ENCODE measurements around the gene PCGF3.
"Not testable (repeated sequence)": the region's sequence is repeated elsewhere in the genome, so short reads cannot be mapped to it uniquely, and the experiment has no call there.

Gene PCGF3

GRCh38 chr4:704198-704891 is 1.3 kb upstream of the PCGF3 start:
- DNase-seq (ENCODE audit: low read depth in 2 of 2), result no peak

DNA sequence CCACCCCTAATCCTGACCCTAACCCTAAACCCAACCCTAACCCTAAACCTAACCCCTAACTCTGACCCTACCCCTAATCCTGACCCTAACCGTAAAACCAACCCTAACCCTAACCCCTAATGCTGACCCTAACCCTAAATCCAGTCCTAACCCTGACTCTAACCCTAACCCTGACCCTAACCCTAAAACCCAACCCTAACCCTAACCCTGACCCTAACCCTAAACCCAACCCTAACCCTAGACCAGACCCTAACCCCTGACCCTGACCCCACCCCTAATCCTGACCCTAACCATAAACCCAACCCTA is 708 bp upstream of the PCGF3 start:
- no peak for DNase-seq (ENCODE audit: low read depth in 2 of 2)

GRCh38 chr4:706083-706633 is 526 bp downstream of the PCGF3 start:
- not testable (repeated sequence) for DNase-seq (ENCODE audit: low read depth in 2 of 2)

GRCh38 chr4:706834-707598 is 1.4 kb downstream of the PCGF3 start:
- no peak for DNase-seq (ENCODE audit: low read depth in 2 of 2)

GRCh38 chr4:707929-708630 is 2.4 kb downstream of the PCGF3 start:
- DNase-seq (ENCODE audit: low read depth in 2 of 2), result no peak

DNA sequence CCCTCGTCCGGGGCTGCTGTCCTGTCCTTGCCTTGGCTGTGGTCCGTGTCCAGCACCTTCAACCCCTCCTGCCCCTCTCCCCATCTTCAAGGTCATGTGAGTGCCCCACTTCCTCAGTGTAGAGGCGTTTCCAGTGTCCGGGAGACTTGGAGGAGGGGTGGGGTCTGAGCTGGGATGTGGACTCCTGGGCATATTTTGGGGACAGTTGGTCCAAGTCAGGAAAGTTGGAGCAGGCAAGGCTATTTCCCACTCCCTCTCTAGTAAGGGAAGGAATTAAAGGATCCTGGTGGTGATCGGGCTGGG is 3.0 kb downstream of the PCGF3 start:
- DNase-seq (ENCODE audit: low read depth in 2 of 2), result no peak

- DNase-seq (ENCODE audit: low read depth in 2 of 2), result no peak
These were observed 3.7 kb downstream of the PCGF3 start for GRCh38 chr4:709348-709747.

DNA sequence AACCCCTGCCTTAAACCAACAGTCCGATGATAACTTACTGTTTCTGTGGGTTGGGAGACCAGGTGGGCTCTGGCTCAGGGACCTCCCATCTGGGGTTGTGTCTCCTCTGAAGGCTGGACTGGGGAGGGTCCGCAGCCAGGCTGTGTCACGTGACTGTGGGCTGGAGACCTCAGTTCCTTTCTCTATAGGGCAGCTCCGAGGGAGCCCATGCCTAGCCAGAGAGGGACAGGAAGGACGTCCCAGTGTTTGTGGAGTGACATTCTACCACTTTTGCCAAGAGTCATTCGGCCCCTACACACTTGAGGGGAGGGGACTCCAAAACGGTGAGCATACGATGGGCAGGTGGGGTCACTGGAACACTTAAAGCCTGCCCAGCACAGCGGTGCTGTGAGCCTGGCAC is 4.5 kb downstream of the PCGF3 start:
- no peak for DNase-seq (ENCODE audit: low read depth in 2 of 2)

DNA sequence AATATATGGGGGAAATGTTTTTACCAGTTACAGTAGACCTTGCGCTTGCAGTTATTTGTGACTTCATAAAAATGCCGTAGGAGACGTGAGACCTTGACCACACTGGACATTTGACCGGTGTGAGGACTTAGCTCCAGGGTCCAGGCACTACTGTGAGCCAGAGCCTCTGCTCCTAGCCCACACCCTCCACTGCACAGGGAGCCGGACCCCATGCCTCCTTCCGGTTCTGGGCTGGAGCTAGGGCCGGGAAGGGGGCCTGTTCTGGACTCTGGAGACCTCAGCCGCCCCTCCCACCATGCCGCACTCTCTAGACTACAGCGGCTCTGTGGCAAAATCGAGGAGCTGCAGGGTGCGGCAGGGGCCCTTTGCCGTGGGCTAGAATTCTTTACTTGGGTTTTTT is 5.3 kb downstream of the PCGF3 start:
- no peak for DNase-seq (ENCODE audit: low read depth in 2 of 2)

- DNase-seq (ENCODE audit: low read depth in 2 of 2), result no peak
These were observed 6.5 kb downstream of the PCGF3 start for GRCh38 chr4:712093-712492.

DNA sequence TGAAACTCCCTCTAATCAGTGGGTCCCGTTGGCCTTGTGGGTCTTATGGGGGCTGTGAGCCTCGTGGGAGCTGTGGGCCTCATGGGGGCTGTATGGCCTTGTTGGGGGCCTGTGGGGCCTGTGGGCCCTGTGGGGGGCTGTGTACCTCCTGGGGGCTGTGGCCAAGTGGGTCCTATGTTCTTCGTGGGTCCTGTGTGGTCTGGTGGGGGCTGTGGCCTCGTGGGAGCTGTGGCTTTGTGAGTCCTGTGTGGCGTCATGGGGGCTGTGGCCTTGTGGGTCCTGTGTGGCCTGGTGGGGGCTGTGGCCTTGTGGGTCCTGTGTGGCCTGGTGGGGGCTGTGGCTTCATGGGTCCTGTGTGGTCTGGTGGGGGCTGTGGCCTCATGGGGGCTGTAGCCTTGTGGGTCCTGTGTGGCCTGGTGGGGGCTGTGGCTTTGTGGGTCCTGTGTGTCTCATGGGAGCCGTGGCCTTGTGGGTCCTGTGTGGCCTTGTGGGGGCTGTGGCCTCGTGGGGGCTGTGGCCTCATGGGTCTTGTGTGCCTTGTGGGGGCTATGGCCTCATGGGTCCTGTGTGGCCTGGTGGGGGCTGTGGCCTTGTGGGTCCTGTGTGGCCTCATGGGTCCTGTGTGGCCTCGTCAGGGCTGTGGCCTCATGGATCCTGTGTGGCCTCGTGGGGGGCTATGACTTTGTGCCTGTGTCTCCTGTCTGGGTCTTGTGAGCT is 7.4 kb downstream of the PCGF3 start:
- no peak for DNase-seq (ENCODE audit: low read depth in 2 of 2)

DNA sequence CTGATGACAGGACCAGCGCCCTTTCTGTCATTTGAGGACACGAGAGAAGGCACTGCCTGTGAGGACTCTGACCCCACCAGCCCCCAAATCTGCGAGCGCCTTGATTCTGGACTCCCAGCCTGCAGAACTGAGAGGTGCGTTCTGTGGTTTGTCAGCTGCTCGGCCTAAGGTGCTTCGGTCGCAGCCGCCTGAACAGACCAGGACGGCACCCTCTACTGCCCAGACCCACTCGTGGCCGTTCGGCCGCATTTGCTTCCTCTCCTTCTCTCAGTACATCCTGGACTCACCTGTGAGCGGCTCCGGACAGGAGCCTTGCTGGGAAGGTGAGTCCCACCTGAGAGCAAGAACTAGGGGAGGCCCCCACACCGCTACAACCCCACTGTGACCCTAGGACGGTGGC is 8.5 kb downstream of the PCGF3 start:
- no peak for DNase-seq (ENCODE audit: low read depth in 2 of 2)

- no peak for DNase-seq (ENCODE audit: low read depth in 2 of 2)
These were observed 12.1 kb downstream of the PCGF3 start for GRCh38 chr4:717601-718320.

DNA sequence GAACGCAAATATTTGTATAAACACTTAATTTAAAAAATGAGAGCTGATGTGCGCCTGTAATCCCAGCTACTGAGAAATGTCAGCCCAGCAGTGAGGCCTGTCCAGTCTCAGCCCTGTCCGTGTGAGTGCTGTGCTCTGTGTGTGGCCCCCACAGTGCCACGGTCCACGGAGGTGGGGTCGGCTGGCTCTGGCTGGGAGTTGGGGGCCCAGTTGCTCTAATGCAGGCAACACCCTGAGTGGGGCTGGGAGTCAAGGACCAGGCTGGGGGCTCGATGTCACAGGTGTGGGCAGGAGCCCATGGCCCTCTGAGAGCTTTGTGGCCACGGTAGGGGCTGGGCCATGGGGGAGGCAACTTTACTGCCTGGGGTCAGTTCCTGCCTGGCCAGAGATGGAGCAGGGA is 12.8 kb downstream of the PCGF3 start:
- DNase-seq (ENCODE audit: low read depth in 2 of 2), result no peak

DNA sequence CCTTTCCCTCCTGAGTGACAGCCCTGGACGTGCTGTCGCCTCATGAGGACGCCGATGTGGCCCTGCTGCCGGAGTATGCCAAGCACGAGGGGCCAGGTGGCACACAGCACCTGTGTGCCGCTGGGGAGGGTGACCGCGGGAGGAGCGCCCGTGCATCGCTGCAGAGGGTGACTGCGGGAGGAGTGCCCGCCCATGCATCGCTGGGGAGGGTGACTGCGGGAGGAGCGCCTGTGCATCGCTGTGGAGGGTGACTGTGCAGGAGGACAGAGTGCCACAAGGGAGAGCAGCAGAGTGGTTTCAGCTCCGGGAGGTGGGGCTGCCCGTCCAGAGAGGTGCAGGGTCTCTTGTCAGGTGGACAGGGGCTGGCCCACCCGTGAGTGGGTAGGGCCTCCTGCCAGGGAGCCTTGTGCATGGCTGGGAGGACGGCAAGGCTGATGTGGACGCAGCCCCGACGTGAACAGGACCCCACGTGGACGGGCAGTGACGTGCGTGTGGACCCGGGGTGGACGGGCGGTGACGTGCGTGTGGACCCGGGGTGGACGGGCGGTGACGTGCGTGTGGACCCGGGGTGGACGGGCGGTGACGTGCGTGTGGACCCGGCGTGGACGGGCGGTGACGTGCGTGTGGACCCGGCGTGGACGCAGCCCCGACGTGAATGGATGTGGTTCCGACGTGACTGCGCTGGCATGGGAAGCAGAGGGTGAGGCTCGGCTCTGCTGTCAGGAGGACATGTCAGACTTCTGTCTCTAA is 14.7 kb downstream of the PCGF3 start:
- DNase-seq (ENCODE audit: low read depth in 2 of 2), result no peak

DNA sequence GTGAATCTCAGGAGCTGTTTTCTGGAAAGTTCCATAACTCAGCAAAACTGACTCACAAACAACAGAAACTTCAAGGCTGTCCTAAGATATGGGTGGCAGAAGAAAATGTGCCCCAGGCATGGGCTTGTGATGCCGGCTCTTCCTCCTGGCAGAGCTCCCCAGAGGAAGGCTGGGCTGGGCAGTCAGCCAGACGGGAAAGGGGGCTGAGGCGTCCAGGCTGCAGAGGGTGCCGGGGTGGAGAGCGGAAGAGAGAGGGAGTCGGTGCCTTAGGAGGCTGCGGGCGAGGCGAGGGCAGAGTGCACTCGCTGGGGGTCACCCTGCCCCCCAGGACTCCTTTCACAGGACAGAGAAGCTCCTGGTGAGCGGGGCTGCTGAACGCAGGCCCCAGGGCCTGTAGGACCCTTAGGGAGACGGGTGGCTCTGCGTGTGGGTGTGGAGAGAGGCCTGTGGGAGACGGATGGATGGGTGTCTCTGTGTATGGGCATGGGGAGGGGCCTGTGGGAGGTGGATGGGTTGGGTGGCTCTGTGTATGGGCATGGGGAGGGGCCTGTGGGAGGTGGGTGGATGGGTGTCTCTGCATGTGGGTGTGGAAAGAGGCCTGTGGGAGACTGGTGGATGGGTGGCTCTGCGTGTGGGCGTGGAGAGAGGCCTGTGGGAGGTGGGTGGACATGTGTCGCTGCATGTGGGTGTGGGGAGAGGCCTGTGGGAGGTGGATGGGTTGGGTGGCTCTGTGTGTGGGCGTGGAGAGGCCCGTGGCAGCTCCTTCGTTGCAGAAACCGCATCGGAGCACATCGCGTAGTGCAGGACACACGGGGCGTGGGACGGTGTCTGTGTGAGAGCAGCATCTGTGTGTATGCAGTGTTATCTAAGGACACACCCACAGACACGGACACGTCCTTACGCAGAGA is 15.9 kb downstream of the PCGF3 start:
- DNase-seq (ENCODE audit: low read depth in 2 of 2), result no peak

DNA sequence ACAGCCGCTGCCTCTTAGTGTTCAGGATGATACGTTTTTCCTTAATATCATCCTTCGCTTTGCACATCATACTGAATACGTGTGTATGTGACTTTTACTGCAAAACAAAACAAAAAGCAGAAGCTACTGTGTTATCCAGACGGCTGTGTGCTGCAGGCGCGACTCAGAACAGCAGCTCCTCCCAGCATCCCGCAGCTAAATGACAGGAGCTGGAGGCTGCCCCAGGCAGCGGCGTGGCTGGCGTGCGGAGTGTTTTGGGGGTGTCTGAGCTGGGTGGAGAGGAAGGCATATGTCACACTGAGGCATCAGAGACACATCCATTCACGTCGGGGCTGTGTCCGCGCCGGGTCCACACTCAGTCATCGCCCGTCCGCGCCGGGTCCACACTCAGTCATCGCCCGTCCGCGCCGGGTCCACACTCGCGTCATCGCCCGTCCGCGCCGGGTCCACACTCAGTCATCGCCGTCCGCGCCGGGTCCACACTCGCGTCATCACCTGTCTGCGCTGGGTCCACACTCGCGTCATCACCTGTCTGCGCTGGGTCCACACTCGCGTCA is 16.6 kb downstream of the PCGF3 start:
- DNase-seq (ENCODE audit: low read depth in 2 of 2), result no peak

GRCh38 chr4:722851-723360 is 17.3 kb downstream of the PCGF3 start:
- no peak for DNase-seq (ENCODE audit: low read depth in 2 of 2)

Measured in stimulated activated CD4-positive, alpha-beta T cell treated with anti-CD3 and anti-CD28 coated beads, Interleukin-1b, Interleukin-23, amount 100 ng/mL, for 4 hours (primary cell).